NCI-H1436 treated with DMSO at 0.1 percent for 48 hours (cell line): ENCODE data around the gene TRIO.
"Not testable (repeated sequence)": the region's sequence is repeated elsewhere in the genome, so short reads cannot be mapped to it uniquely, and the experiment has no call there.

ENCODE experiments used
- DNase-seq: peaks from one replicate; lab custom pipeline; 2025; lab: John Stamatoyannopoulos, UW

Gene TRIO

DNA sequence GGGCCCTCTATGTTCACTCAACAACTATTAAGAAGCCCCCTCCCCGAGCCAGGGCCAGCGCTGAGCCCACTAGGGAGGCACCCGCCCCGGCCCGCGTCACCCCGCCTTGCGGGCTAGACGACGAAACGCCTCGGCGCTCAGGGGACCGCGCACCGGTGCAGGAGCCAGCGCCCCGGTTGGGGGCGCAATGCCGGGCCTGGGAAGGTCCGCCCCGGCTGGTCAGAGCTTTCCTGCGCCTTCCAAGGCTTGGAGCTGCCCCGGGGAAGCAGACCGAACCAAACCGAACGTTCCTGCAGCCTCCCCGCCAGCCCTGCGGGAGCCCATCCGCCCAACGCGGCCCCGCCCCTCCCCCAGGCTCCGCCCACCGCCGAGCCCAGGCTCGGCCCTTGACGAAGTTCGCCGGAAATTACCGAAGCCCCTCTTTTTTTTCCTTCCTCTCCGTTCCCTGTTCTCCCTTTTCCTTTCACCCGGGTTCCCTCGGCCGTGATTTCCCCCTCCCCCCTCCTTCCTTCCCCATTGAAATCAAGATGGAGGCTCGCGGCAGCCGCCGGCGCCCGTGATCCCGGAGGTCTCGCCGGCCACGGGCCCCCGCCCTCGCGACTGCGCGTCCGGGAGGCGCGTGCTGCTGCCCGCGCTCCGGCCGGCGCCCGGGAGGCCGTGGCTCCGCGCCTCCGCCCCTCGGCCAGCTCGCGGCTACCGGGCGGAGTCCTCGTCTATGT, at the start of gene TRIO:
TRIO (plus strand) TSS at position 516 of the 719 bp plus-strand sequence. CDS start 384 bp downstream, outside the sequence.
- peak; percentile 24 for DNase-seq

GRCh38 chr5:14097380-14097779, 45.8 kb upstream of the TRIO start:
- DNase-seq: not testable (repeated sequence)

GRCh38 chr5:14097998-14098471, 45.1 kb upstream of the TRIO start:
- DNase-seq: no peak

DNA sequence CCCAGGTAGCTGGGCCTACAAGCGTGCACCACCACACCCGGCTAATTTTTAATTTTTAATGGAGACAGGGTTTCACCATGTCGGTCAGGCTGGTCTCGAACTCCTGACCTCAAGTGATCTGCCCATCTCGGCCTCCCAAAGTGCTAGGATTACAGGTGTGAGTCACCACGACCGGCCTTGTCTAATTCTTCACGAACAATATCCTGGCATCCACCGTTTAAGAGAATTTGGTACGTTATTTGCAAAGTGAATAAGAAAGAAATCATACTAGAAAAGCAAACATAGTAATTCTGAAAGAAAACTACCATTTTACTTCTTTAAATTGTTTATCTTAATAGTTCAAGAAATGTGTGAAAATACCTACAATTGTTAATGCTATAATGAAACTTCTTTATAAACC, 42.9 kb upstream of the TRIO start:
- DNase-seq: no peak

GRCh38 chr5:14101922-14102321, 41.2 kb upstream of the TRIO start:
- DNase-seq: no peak

GRCh38 chr5:14102666-14103065, 40.5 kb upstream of the TRIO start:
- no peak for DNase-seq

- no peak for DNase-seq
Observed at GRCh38 chr5:14105718-14106410, 37.3 kb upstream of the TRIO start.

DNA sequence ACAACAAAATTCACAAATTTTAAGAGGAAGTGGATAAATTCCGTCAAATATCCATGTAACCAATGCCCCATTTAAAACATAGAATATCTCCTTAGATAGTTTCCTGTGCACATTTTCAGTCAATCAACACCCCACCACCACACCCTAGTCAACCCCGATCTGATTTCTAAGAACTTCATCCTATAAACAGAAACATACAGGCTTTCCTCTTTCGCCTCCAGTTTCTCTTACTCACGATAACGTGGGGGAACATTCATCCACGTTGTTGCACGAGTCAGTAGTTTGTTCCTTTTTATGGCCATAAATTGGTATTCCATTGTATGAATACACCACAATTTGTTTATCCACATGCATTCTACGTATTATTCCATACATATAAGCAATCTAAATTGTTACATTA, 35.6 kb upstream of the TRIO start:
- no peak for DNase-seq

DNA sequence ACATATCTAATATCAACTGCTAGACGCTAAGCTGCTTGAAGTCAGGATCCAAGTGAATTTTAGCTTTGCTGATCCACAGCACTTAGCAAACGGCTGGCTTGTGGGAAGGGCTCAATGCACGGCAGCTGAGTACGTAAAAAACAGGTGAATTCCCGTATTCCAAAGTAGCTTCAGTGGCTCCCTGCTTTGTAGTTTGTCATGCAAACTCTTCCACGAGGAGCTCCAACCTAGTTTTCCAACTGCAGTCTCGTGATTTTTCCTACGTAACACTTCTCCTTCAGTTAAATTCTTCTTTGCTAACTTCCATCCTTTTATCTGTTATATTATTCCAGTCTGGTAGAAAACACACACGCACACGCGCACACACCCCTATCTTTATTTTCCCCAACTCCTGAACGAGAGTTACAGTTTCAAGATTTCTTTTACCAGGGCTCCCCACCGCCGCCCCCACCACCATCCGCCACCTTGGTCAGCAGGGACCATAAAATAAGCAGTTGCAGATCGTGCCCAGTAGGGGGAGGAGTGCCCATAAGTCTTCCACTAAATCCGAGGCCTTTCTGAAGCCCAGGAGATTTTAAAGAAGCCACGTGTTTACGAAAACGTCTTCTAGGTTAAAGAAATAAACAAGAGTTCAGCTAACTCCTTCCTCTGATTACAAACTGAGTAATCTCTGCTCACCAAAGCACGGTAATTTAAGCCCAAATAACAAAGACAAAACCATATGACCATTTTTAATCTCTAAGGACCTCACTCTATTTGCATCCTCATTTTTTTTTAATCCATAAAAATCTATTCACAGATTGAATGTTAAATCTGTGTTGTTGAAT, 34.8 kb upstream of the TRIO start:
- DNase-seq: peak; percentile 8

DNA sequence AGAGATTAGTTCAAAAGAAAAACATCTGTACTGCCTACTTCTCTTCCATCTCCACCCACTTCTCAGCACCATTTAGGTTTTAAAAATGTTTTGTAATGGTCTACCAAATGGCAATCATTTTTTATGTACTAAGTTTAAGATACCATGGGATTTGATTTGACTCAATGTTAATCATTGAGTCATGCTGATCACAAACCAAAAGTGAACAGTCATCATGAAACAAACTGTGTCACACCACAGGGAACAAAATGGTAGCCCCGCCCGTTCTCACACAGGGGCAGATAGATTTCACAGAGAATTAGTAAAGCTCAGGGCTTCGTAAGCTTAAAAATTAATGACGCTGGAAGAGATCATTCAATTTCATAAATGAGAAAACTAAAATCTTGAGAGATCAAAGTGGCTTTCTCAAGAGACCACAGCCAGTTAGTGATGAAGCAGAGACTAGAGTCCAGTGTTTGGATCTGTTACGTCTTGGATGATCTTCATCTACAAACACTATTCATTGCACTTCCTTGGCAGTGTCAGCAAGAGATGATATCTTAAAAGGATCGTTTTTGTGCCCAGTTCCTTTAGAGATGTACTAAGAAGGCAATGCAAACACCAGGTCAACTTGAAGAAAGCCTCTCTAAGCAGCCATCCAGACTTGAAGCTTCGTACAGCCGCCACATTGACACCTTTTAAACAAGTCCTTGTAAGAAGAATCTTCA, 33.9 kb upstream of the TRIO start:
- DNase-seq: no peak

DNA sequence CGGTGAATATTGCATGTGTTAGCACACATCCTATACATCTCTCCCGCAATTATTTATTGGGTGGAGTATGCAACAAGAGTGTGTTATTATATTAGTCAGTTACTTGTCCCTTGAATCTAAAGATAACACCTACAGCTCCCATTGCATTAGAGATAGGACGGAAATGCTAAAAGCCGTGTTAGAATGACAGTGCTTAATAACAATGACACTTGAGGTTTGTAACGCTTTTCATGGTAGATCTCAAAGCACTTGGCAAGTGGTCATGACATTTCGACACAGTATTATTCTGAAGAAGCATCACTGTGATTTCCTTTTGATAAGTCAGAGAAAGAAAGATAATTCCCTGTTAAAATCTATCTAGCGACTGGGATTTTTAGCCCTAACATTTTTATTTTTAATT, 33.4 kb upstream of the TRIO start:
- no peak for DNase-seq

DNA sequence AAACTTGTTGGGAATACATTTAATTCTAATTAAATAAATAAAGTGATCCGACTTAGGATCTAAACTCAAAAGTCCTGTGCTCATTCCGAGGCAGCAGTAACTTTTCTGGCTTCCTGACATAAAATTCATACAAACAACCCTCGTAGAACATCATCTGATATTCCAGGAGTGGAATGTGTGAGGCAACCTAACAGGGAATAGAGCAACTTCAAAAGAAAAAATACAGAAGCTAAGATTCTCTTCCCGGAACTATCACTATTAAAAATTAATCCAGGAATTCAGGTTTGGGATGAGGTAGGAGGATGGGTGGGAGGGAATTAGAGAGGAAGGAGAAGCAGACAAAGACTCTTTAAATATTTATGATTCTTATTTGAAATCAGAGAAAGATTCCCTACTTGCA, 32.9 kb upstream of the TRIO start:
- no peak for DNase-seq

- DNase-seq: no peak
Observed at GRCh38 chr5:14110680-14111079, 32.5 kb upstream of the TRIO start.

- no peak for DNase-seq
Observed at GRCh38 chr5:14112998-14113652, 30.0 kb upstream of the TRIO start.

DNA sequence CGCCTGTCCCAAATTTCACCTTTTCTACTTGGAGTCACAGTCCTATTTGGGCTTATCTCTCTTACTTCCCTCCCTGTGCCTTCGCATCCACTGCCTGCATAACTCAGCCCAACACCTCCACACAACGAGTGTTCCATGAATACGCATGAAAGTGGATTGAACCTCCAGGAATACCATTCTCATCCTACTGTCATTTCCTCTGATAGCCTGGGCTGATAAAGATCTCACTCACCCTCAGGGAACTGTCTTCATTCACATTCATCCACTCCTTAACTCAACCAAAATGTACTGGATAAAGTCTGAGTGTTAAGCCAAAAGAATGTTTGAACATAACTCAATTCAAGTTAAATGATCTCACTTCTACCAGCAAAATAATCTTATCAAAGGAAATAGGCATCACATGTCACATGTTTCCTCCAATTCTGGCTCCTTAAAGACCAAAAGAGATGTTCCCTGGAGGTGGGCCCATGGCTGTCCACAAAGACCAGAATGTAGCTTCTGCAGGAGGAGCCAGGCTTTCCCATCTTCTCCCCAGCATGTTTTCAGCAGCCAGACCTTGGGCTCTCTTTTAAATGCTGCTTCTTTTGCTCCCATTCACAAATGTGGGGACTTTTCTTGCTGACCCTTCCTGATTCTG, 28.4 kb upstream of the TRIO start:
- DNase-seq: no peak

GRCh38 chr5:14115323-14115895, 27.7 kb upstream of the TRIO start:
- no peak for DNase-seq

DNA sequence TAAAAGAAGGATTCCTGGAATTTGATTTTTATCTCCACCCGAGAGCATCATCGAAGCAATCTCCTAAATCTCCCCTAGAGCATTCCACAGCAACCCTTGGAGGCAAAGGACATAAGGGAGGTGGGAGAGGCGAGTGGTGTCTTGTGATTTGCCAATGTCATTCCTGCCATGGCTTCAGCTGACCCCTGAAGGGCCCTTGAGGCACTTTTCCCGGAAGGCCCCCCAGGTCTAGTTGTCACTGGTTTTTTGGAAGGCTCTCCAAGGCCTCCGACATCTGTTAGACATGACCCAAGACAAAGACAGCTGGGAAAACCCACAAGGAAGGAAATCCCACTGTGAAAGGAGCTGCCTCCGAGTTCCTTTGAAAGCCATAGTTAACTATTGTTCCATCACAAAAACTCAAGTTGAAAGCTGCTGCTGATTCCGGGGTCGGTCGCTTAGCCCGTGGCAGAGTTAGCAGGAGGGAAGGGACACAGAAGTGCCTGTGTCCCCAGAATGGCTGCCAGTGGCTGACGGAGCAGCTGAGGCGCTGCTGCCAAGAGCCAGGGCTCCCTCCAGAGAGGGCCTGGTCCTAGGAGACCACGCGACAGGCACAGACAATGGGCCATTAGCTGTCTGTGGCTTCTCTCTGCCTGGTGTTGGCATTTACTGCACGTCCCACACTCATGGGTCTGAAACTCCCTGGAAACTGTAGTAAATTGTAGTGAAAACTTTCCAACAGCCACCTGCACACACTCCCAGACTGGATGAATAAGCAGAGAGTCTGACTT, 24.4 kb upstream of the TRIO start:
- no peak for DNase-seq

GRCh38 chr5:14120176-14120575, 23.0 kb upstream of the TRIO start:
- no peak for DNase-seq

- DNase-seq: no peak
Observed at GRCh38 chr5:14121552-14121951, 21.6 kb upstream of the TRIO start.

DNA sequence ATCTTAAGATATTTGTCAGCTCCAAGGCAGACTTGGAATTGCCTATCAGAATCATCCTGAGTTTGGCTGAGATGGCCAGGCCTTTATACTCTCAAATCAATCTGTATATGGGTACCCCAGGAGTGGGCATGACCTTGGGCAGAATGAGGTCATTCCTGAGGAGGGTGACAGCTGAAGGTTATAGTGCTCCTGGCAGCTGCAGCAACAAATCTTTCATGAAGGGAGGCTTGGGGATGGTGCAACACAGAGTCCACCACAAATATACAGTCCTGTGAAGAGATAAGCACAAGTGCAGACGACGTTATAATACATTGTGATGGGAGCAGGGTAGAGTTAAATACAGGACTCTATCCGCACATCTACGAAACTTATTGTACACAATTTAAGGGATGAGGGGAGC, 21.1 kb upstream of the TRIO start:
- no peak for DNase-seq
